ENCODE results near the gene SLC4A7. TPM values are rescaled to one million over a fixed set of nuclear protein-coding genes. Genes with fewer than 3 reads are reported as not detected.
A peak's percentile ranks its signal among the peaks of the same experiment; 100 is the strongest.
"Not testable (repeated sequence)": the region's sequence is repeated elsewhere in the genome, so short reads cannot be mapped to it uniquely, and the experiment has no call there.

Gene SLC4A7
- polyA plus RNA-seq, 1 donor from 2014 or later = 10.6 TPM

DNA sequence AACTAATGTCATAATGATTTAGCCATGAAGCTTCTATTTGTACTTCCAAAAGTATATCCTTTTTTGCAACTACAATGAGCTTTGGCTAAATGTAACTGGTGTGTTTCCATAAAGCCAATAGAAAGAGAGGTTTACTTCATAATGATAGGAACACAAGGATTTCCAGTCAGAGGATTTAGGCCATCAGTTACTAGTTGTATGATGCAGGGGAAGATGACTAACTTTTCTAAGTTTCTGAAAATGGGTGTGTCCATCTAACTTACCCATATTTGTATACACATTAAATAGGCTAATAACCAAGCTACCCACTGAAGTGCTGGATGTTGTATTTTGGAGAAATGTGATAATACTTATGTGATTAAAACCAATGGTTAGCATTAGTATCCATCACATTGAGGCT is 55.7 kb downstream of the SLC4A7 start:
- no peaks in the 10 kb centered on the region for H3K4me1 Mint-ChIP-seq
- no peaks in the 10 kb centered on the region for H3K27me3 Mint-ChIP-seq
- H3K4me3 Mint-ChIP-seq = no peak overlapping the region
- peaks cover 8% of the 10 kb centered on the region for H3K36me3 Mint-ChIP-seq
- H3K9me3 Mint-ChIP-seq = no peaks in the 10 kb centered on the region
- no peak overlapping the region for H3K27ac Mint-ChIP-seq

DNA sequence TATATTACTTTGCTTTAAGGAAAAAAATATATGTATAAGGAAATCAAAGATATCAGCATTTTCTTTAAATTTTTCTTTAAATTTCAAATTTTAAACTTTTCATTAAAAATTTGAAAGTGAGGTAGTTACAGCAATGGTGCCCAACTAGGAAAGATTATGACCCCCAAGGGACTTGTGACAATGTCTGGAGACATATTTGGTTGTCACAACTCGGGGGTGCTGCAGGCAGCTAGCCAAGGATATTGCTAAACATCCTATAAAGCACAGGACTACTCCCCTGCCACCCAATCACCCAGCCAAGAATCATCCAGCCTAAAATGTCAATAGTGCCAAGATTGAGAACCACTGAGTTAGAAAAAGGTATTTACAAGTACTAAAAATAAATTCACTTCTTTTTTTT is 57.3 kb downstream of the SLC4A7 start:
- H3K27ac Mint-ChIP-seq = no peak overlapping the region
- H3K36me3 Mint-ChIP-seq = peaks cover 8% of the 10 kb centered on the region
- H3K27me3 Mint-ChIP-seq = no peaks in the 10 kb centered on the region
- H3K4me1 Mint-ChIP-seq = no peaks in the 10 kb centered on the region
- no peaks in the 10 kb centered on the region for H3K9me3 Mint-ChIP-seq
- H3K4me3 Mint-ChIP-seq = no peak overlapping the region

DNA sequence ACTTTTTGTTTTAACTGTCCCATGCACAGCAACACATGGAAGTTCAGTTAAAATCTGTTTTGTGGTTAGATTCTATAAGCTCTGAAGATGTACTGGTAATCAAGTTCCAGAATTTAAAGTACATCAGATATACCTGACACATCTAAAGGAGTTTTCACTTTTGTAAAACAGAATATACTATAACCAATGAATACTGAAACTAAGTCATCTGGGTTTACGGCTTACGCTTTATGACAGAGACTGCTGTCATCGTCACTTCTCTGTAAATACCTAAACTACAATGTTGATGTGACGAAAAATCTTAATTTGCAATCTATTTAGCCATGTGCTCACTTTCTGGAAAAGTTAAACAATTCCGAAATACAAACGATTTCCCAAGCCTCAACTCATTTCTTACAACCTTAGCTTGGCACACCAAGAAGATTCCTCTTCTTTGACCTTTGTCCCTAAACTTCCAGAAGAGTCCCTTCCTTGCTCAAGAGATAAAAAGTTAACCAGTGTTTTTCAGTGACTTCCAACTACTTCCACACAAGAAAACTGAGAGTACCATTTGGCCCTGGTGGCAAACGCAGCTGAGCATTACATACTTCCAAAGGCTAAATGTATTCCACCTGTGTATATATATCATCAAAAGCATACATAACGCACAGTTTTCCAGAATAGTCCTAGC is 58.2 kb downstream of the SLC4A7 start:
- Mint-ChIP-seq H3K9me3 (no peaks in the 10 kb centered on the region), H3K27ac (no peak overlapping the region), H3K4me1 (no peaks in the 10 kb centered on the region), H3K4me3 (no peak overlapping the region), H3K36me3 (peaks cover 6% of the 10 kb centered on the region), H3K27me3 (no peaks in the 10 kb centered on the region)

DNA sequence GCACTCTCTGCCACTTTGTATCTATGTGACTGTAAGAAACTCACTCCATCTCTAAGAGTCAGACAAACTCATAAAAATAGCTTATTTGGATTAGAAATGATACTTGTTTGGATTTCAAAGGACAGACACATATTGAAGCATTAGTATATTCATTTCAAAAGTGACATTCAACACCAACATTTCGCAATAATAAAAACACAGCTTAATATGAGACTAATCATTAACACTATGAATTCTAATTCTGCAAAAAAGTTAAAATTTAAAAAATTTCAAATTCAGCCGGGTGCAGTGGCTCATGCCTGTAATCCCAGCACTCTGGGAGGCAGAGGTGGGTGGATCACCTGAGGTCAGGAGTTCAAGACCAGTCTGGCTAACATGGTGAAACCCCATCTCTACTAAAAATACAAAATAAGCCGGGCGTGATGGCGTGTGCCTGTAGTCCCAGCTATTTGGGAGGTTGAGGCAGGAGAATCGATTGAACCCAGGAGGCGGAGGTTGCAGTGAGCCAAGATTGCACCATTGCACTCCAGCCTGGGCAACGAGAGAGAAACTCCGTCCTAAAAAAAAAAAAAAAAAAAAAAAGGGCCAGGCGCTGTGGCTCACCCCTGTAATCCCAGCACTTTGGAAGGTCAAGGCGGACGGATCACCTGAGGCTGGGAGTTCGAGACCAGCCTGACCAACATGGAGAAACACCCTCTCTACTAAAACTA is 59.2 kb downstream of the SLC4A7 start:
- H3K4me1 Mint-ChIP-seq, H3K27me3 Mint-ChIP-seq, H3K27ac Mint-ChIP-seq, H3K9me3 Mint-ChIP-seq, H3K36me3 Mint-ChIP-seq, H3K4me3 Mint-ChIP-seq: not testable (repeated sequence)

DNA sequence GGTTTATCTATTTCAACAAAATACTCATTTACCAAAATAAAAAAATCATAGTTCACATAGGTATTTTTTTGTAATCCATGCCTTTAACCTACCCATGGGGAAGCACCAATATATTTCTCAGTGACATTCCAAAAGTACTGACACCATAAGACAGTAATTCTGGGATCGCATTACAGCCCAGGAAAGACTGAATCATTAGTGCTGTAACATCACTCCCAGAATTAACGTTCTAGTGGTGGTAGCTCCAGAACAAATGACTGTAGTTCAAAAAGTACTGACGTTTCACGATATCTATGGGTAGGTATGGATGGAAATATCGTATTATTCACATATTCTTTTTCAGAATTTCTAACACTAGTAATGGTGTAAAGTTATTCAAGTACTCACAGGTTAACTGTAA is 60.7 kb downstream of the SLC4A7 start:
- Mint-ChIP-seq H3K27ac (peak overlapping the region in 1 of 3 donors; percentile 50), H3K36me3 (peaks cover 5% of the 10 kb centered on the region), H3K27me3 (no peaks in the 10 kb centered on the region), H3K9me3 (no peaks in the 10 kb centered on the region), H3K4me3 (no peak overlapping the region), H3K4me1 (no peaks in the 10 kb centered on the region)

DNA sequence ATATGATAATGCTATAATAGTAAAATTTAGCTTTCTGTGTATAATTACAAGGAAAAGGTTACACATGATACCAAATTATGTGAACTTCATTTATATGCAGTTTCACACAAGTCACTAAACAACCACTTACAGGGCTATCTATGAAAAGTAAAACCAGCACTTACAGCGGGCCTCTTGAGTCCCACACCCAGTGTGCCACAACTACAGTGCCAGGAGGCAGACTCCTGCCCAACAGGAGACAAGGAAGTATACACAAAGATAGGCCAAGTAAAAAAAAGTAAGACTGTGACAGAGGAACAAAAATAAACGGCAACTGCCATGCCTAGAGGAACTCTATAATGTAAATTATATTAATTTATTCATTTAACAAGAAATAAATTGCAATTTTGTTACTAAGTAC is 61.6 kb downstream of the SLC4A7 start:
- peaks cover 5% of the 10 kb centered on the region for H3K36me3 Mint-ChIP-seq
- H3K27me3 Mint-ChIP-seq = no peaks in the 10 kb centered on the region
- H3K4me3 Mint-ChIP-seq = no peak overlapping the region
- H3K27ac Mint-ChIP-seq = no peak overlapping the region
- H3K9me3 Mint-ChIP-seq = no peaks in the 10 kb centered on the region
- H3K4me1 Mint-ChIP-seq = no peaks in the 10 kb centered on the region

DNA sequence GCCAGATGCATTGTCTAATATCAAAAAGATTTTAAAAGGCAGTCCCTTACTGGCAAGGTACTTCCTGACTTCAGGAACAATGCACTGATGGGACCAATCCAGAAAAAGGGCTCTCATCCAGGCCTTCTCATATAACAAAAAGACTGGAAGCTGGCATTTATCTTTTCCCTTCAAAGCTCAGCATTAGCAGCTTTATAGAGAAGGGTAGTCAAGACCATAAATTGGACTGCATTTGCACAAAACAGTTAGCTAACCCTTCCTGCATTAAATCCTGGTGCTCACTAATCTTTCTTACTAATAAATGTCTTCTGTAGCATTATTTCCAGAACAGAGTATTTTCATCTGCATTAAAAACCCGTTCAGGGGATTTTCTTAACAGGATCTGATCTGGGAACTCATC is 69.0 kb downstream of the SLC4A7 start:
- H3K27ac Mint-ChIP-seq = peak overlapping the region in 1 of 3 donors; percentile 33
- H3K9me3 Mint-ChIP-seq = no peaks in the 10 kb centered on the region
- peaks cover 9% of the 10 kb centered on the region for H3K36me3 Mint-ChIP-seq
- no peaks in the 10 kb centered on the region for H3K27me3 Mint-ChIP-seq
- H3K4me1 Mint-ChIP-seq = peaks cover 0 to 4% (median 2%) of the 10 kb centered on the region in 3 donors
- H3K4me3 Mint-ChIP-seq = no peak overlapping the region

DNA sequence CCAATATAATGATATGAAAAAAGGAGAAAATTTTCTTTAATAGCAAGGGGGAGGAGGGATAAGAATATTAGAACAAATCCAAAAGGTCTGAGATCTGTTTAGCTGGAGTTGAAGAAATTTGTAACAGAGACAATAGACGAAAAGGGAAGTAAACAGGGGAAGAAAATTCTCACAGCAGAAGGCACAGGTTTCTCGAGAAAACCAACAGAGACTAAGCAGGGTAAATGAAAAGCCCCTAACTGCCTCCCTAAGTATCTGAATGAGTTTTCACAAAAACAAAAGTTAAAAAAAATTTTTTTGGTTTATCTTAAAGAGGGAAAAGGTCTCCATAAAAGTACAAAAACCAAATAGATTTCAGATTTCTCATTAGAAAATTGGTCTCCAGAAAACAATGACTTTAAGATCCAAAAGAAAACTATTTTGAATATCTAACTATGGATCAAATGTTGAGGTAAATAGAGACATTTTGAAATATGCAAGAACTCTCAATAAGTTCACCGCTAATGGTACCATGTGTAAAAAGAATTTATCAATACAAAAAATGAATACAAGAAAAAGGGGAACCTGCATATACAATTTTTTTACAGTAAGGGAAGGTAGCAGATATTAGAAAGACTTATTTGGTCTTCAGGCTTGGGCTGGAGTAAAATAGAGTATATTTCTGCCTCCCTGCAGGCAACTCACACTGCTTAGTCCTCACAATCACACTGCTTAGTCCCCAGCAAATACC is 91.1 kb downstream of the SLC4A7 start:
- Mint-ChIP-seq H3K36me3 (peaks cover 8% of the 10 kb centered on the region), H3K27me3 (no peaks in the 10 kb centered on the region), H3K4me1 (peaks cover 0 to 2% (median 2%) of the 10 kb centered on the region in 3 donors), H3K9me3 (no peaks in the 10 kb centered on the region), H3K4me3 (no peak overlapping the region), H3K27ac (peak overlapping the region in 2 of 3 donors; percentile 50 to 82)

DNA sequence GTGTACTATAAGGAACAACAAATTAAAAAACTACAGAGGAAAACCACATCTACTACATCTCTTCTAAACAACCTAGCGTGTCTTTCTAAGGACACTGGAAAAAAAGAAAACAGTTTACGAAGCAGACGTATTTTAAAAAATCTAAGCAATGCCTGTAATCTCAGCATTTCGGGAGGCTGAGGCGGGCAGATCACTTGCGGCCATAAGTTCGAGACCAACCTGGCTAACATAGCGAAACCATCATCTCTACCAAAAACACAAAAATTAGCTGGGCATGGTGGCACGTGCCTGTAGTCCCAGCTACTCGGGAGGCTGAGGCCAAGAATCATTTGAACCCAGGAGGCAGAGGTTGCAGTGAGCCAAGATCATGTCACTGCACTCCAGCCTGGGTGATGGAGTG is 91.8 kb downstream of the SLC4A7 start:
- H3K4me3 Mint-ChIP-seq, H3K27me3 Mint-ChIP-seq, H3K4me1 Mint-ChIP-seq, H3K36me3 Mint-ChIP-seq, H3K9me3 Mint-ChIP-seq: not testable (repeated sequence)
- H3K27ac Mint-ChIP-seq = peak overlapping the region in 1 of 3 donors; percentile 20

DNA sequence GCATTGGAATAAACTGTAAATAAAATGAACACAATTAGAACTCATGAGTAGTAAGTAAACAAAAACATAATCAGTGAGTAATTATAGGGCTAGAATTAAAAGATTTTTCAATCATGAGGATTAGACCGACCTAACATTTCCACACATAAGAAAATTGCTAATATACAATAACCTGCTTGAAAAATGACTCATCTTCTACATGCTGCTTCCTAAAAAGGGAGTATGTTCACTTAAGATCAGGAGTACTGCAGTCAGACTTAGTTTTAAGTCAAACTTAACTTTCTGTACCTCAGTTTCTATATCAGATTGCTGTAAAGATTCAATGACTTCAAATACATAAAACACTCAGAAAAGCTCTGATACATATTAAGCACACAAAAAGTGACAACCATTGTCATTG is 92.4 kb downstream of the SLC4A7 start:
- Mint-ChIP-seq H3K27ac (no peak overlapping the region), H3K4me1 (peaks cover 0 to 2% (median 2%) of the 10 kb centered on the region in 3 donors), H3K27me3 (no peaks in the 10 kb centered on the region), H3K36me3 (peaks cover 10% of the 10 kb centered on the region), H3K4me3 (no peak overlapping the region), H3K9me3 (no peaks in the 10 kb centered on the region)

DNA sequence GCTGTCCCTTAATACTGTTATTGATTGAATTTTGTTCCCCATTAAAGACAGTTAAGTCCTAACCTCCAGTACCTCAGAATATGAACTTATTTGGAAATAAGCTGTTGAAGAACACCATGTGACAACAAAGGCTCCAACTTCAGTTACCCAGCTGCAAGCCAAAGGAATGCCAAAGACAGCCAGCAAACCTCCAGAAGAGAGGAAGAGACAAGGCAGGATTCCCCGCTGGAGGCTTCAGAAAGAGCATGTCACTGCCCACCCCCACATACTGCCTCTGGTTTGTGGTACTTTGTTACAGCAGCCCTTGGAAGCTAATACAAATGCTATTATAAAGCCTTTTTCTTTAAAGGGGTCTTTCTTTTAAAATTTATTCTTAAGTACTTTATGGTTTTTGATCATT is 96.6 kb downstream of the SLC4A7 start:
- H3K9me3 Mint-ChIP-seq = no peaks in the 10 kb centered on the region
- peaks cover 0 to 2% (median 1%) of the 10 kb centered on the region in 3 donors for H3K4me1 Mint-ChIP-seq
- no peak overlapping the region for H3K4me3 Mint-ChIP-seq
- peaks cover 18% of the 10 kb centered on the region for H3K36me3 Mint-ChIP-seq
- H3K27ac Mint-ChIP-seq = no peak overlapping the region
- H3K27me3 Mint-ChIP-seq = no peaks in the 10 kb centered on the region

DNA sequence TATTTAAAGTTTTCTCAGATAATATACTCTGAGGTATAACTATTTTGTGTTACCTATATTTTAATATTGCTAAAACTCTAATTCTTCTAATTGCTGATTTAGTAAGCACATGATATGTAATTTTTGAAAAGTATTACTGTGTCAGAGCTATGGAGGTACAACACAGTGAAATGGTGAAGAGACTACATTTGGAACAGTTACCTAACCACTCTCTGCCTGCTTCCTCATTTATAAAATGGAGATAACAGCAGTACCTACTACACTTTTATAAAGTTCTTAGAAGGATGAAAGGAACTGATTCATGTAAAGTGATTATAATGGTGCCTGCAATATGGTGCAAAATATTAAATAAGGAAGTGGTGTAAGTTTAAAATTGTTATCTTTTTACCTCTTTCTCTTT is 98.7 kb downstream of the SLC4A7 start:
- no peaks in the 10 kb centered on the region for H3K9me3 Mint-ChIP-seq
- H3K4me1 Mint-ChIP-seq = no peaks in the 10 kb centered on the region
- H3K27ac Mint-ChIP-seq = peak overlapping the region in 1 of 3 donors; percentile 43
- H3K4me3 Mint-ChIP-seq = no peak overlapping the region
- no peaks in the 10 kb centered on the region for H3K27me3 Mint-ChIP-seq
- H3K36me3 Mint-ChIP-seq = peaks cover 17% of the 10 kb centered on the region

DNA sequence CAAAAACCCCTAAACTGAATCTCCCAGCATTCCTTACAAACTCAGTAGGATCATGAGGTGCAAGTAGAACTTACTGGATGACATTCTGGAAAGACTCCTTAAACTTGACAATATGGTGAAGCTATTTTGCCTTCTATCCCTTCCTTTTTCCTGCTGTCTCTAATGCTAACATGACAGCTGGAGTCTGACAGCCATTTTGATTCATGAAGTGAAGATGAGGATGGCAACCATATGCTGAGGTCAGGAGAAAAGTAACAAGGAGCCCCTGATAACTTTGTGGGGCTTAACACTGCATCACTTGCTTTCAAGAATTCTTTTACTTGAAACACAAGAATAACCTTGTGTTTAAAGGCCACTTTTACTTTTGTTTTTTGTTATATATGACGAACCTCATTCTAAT is 100.0 kb downstream of the SLC4A7 start:
- no peaks in the 10 kb centered on the region for H3K4me1 Mint-ChIP-seq
- peaks cover 17% of the 10 kb centered on the region for H3K36me3 Mint-ChIP-seq
- H3K4me3 Mint-ChIP-seq = no peak overlapping the region
- H3K27ac Mint-ChIP-seq = no peak overlapping the region
- H3K9me3 Mint-ChIP-seq = no peaks in the 10 kb centered on the region
- H3K27me3 Mint-ChIP-seq = no peaks in the 10 kb centered on the region

DNA sequence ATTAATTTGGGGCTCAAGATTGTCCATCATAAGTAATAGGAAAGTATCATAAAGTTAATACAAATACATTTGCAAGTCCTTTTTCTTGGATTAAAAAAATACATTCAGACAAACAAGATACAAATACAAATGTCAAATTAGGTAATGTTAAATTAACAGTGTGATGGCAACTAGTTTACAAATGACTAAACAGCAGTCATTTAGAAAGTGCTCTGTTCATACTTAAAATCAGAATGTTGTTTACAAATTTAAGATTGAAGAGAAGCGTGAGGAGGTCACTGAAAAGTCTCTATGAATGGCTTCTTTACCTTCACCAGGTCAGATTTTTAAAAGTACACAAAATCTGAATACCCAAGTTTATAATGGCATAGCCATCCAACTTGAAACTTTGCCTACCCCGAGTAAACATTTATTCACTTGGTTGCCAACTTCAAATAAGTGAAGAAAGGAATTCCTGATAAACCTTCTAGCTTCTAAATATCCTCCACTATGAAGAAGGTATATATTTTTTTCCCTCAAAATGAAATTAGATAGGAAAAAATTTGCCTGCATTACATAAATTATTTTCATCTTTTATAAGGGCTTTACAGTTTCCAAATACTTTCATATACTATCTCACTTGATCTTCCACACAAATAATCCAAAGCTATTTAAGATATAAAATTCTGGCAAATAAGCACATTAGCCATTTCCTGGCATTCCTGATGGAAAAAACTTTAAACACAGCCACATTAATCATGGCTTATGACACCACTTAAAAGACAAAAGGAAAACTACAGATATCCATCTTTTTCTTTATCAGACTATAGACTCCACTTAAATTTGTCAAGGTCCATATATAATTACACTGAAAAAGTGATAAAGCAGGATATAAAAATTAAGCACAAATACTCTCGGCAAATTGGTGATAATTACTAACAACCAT is 103.5 kb downstream of the SLC4A7 start:
- H3K9me3 Mint-ChIP-seq = no peaks in the 10 kb centered on the region
- no peak overlapping the region for H3K27ac Mint-ChIP-seq
- H3K36me3 Mint-ChIP-seq = peaks cover 9% of the 10 kb centered on the region
- no peak overlapping the region for H3K4me3 Mint-ChIP-seq
- H3K4me1 Mint-ChIP-seq = no peaks in the 10 kb centered on the region
- no peaks in the 10 kb centered on the region for H3K27me3 Mint-ChIP-seq

DNA sequence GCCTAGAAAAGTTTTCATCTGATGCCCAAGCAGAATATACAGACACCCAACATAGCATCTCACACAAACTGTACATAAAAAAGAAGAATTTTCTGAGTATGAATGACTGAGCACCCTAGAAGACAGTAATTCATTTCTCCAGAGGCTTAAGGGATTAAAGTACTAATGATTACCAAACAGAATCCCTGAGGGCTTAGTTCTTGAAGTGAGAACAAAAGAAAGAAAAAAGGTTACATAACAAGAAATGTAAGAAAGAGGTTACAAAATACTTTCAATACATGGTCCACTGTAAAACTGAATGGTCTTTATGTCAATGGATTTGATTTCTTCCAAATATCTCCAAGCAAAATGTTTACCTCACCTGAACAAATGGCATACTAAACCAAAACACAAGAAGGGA is 105.9 kb downstream of the SLC4A7 start:
- H3K36me3 Mint-ChIP-seq = peaks cover 3% of the 10 kb centered on the region
- no peak overlapping the region for H3K27ac Mint-ChIP-seq
- no peaks in the 10 kb centered on the region for H3K27me3 Mint-ChIP-seq

More for the DNA sequence above, 105.9 kb downstream of the SLC4A7 start:
- Mint-ChIP-seq H3K9me3 (no peaks in the 10 kb centered on the region), H3K4me1 (no peaks in the 10 kb centered on the region), H3K4me3 (no peak overlapping the region)

Measured in IgD-negative memory B cell (primary cell).